ENCODE results near the gene CCM2. TPM values are rescaled to one million over a fixed set of nuclear protein-coding genes. Genes with fewer than 3 reads are reported as not detected.
"Not testable (repeated sequence)": the region's sequence is repeated elsewhere in the genome, so short reads cannot be mapped to it uniquely, and the experiment has no call there.

CCM2 gene
- total RNA-seq, 2 donors from 2014 or later = 30.0 to 83.6 TPM

DNA sequence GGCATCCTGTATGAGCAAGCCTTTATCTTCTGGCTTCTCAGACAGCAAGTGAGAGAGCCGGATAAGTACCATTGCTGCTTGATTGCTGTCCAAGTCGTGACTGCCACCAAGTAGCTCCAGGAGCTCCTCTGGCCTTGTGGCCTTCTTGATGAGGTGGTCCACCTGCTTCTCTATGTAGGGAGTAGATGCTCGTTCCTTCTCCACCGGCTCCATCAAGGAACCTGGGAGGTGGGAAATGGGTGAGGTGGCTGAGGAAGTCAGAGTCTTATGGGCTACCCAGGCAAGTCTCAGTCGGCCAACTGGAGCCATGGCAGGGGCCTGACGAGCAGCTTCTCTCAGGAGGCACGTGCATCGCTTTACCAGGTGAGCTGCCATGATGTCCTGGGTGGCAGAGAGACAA is 108.9 kb downstream of the CCM2 start:
- Histone ChIP-seq H3K27me3 (replicated peaks; ENCODE audit: insufficient read depth) (no peaks in the 10 kb centered on the region), H3K36me3 (peaks cover 7 to 23% of the 10 kb centered on the region in 2 donors), H3K4me3 (no peak overlapping the region), H3K4me1 (replicated peaks) (peaks cover 5% of the 10 kb centered on the region), H3K9me3 (no peaks in the 10 kb centered on the region), H3K27ac (no peak overlapping the region)
- TF ChIP-seq, protein P1, sequence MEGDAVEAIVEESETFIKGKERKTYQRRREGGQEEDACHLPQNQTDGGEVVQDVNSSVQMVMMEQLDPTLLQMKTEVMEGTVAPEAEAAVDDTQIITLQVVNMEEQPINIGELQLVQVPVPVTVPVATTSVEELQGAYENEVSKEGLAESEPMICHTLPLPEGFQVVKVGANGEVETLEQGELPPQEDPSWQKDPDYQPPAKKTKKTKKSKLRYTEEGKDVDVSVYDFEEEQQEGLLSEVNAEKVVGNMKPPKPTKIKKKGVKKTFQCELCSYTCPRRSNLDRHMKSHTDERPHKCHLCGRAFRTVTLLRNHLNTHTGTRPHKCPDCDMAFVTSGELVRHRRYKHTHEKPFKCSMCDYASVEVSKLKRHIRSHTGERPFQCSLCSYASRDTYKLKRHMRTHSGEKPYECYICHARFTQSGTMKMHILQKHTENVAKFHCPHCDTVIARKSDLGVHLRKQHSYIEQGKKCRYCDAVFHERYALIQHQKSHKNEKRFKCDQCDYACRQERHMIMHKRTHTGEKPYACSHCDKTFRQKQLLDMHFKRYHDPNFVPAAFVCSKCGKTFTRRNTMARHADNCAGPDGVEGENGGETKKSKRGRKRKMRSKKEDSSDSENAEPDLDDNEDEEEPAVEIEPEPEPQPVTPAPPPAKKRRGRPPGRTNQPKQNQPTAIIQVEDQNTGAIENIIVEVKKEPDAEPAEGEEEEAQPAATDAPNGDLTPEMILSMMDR (IDR thresholded peaks at IDR 0.05) = no peak
- TF ChIP-seq POLR2AphosphoS5 (IDR thresholded peaks at IDR 0.05) (no peak), POLR2A (IDR thresholded peaks at IDR 0.05) (no peak)
- intact Hi-C loops (cut with DNase I) = no loop called here
- DNase-seq (ENCODE audit: low spot score) = no peak
- WGBS = 83% methylated on average over 8 of the region's 8 CpGs

DNA sequence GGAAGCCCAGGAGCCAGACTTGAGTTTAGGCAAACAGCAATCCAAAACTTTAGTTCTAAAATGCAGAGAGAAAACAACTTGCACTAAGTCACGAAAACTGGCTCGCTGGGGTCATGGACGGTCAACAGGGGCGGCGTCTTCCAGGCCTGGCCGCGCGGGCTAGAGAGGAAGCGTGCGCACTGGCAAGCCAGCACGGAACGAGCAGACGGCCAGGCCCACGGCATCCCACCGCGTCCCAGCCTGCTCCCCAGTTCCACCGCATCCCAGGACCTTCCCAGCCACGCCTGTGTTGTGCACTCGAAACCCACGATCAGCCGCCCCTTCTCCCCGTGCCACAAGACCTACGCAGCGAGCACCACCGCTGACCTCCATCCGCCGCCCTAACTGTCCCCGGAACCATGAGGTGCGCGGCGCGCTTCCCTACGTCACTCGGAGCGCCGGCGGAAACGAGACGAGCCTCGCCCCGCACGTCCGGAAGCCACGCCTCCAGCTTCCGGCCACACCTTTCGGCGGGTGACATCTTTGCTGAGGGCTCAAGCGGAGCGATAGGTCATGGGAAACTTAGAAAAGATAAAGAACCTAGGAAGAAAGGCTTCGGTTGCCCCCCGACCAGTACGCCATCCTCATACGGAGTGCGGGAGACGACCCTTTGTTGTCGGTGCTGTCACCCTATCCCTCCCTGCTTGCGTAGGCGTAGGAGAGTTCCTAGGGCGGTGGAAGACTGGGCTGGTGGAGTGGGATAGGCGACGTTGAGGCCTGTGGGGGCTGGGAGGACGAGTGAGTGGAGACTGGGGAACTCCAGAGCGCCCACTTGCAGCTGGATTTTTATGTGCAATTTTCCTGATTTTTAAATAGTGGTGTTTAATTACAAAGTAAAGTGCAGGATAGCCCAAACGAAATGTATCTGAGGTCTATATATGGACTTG is 111.6 kb downstream of the CCM2 start, which contains the start of gene TBRG4:
TBRG4 (minus strand) TSS at position 400 of the 926 bp plus-strand sequence. CDS start 2,460 bp downstream, outside the sequence.
- no peaks in the 10 kb centered on the region for H3K36me3 ChIP-seq
- TF ChIP-seq POLR2A (IDR thresholded peaks at IDR 0.05) (peak; percentile 81), POLR2AphosphoS5 (IDR thresholded peaks at IDR 0.05) (peak; percentile 100)
- TF ChIP-seq, protein P1 (IDR thresholded peaks at IDR 0.05) = peak in 1 of 4 experiments; percentile 9
- DNase-seq (ENCODE audit: low spot score) = peak; percentile 92
- intact Hi-C loops (cut with DNase I) = loop anchor here (5.0 to 10.0 kb wide), 4 partner anchors 109 to 527 kb away; partner anchors contain the start of genes CCM2, PURB and TMED4
- WGBS = under 1% methylated on average over 62 of the region's 64 CpGs
- peak within 1 kb of the TSS; percentile 72 to 88 for H3K4me3 ChIP-seq
- H3K27ac ChIP-seq = peak within 1 kb of the TSS; percentile 78 to 90
- no peaks in the 10 kb centered on the region for H3K9me3 ChIP-seq
- peaks cover 5% of the 10 kb centered on the region for H3K4me1 ChIP-seq (replicated peaks)
- H3K27me3 ChIP-seq (replicated peaks; ENCODE audit: insufficient read depth) = no peaks in the 10 kb centered on the region

DNA sequence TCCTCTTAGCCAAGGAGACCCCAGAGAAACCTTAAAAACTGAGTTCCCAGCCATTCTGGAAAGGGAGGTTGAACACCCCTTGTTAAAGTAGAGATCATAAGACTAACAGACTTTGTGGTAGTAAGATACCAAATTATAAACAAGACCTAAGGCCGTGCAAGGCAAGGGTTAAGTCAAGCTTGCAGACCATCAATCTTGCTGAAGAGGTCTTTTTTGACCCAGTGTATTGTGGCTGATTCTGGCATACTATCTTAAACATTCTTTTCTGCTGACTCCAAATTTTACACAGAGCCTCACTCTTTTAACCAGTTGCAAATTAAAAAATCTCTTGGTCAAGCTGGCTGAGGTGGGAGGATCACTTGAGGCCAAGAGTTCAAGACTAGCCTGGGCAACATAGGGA is 112.6 kb downstream of the CCM2 start:
- H3K36me3 ChIP-seq = no peaks in the 10 kb centered on the region
- H3K4me3 ChIP-seq = no peak overlapping the region
- 100% methylated on average over 1 of the region's 1 CpG for WGBS
- no peak for DNase-seq (ENCODE audit: low spot score)
- H3K27me3 ChIP-seq (replicated peaks; ENCODE audit: insufficient read depth) = no peaks in the 10 kb centered on the region
- TF ChIP-seq POLR2AphosphoS5 (IDR thresholded peaks at IDR 0.05) (no peak), POLR2A (IDR thresholded peaks at IDR 0.05) (no peak)
- TF ChIP-seq, protein P1 (IDR thresholded peaks at IDR 0.05) = no peak
- H3K27ac ChIP-seq = peak overlapping the region in 1 of 2 donors; percentile 78
- intact Hi-C loops (cut with DNase I) = loop anchor here (5.0 to 10.0 kb wide), 4 partner anchors 110 to 528 kb away; partner anchors contain the start of genes CCM2, PURB and TMED4
- no peaks in the 10 kb centered on the region for H3K9me3 ChIP-seq
- peaks cover 5% of the 10 kb centered on the region for H3K4me1 ChIP-seq (replicated peaks)

DNA sequence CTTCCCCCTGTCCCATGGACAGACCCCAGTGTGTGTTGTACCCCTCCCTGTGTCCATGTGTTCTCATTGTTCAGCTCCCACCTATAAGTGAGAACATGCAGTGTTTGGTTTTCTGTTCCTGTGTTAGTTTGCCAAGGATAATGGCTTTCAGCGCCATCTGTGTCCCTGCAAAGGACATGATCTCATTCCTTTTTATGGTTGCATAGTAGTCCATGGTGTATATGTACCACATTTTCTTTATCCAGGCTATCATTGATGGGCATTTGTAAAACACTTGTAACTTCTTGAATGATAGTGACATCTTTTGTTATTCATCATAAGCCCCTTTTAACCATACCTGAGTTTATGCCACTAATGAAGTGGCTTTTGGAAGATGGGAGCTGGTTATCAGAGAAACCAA is 114.3 kb downstream of the CCM2 start:
- intact Hi-C loops (cut with DNase I) = loop anchor here (5.0 to 10.0 kb wide), 4 partner anchors 112 to 529 kb away; partner anchors contain the start of genes CCM2, PURB and TMED4
- 33% methylated on average over 1 of the region's 1 CpG for WGBS

DNA sequence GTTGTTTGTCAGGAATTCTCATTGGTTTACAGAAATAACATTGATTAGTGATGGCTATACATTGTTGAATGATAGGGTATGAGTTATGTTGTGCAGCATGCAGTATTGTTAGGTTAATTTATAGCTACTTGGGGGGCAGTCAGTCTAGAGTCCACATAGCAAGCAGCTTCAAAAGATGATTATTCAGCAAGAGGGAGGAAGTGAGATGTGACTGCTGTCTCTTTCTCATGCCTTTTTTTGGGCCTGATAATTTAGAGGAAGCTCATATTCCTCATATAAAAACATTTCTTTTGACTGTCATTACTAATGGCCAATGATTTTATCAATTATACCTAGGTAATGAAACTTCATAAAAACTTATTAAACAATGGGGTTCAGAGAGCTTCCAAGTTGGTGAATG is 114.9 kb downstream of the CCM2 start:
- intact Hi-C loops (cut with DNase I) = loop anchor here (5.0 to 10.0 kb wide), 4 partner anchors 113 to 530 kb away; partner anchors contain the start of genes CCM2, PURB and TMED4
- Histone ChIP-seq H3K4me1 (replicated peaks) (no peaks in the 10 kb centered on the region), H3K4me3 (no peak overlapping the region), H3K27ac (no peak overlapping the region), H3K36me3 (no peaks in the 10 kb centered on the region), H3K9me3 (no peaks in the 10 kb centered on the region), H3K27me3 (replicated peaks; ENCODE audit: insufficient read depth) (no peaks in the 10 kb centered on the region)
- TF ChIP-seq, protein P1 (IDR thresholded peaks at IDR 0.05) = no peak
- TF ChIP-seq POLR2A (IDR thresholded peaks at IDR 0.05) (no peak), POLR2AphosphoS5 (IDR thresholded peaks at IDR 0.05) (no peak)
- no peak for DNase-seq (ENCODE audit: low spot score)

More for the DNA sequence above, 114.3 kb downstream of the CCM2 start:
- H3K27ac ChIP-seq; DNase-seq (ENCODE audit: low spot score); H3K4me3 ChIP-seq; H3K4me1 ChIP-seq (replicated peaks); H3K36me3 ChIP-seq; H3K9me3 ChIP-seq; H3K27me3 ChIP-seq (replicated peaks; ENCODE audit: insufficient read depth): not testable (repeated sequence)

All from prostate gland (tissue), 2 donors.